Sigmoid colon (tissue), 7 donors: Measurements from ENCODE around the gene PACS2. TPM values are rescaled to one million over a fixed set of nuclear protein-coding genes. Genes with fewer than 3 reads are reported as not detected.

Experiments
- DNase-seq: peaks from one replicate; pipeline ENCODE4 v3.0.0-alpha.2; 2019
- H3K27ac ChIP-seq, 4 donors: fragments of 200-600 bp; sonication (generic); one replicate each; pipeline ENCODE4 v1.5.1; 2016 to 2019; ENCODE audit warnings: mild to moderate bottlenecking in 1 of 4
- H3K27me3 ChIP-seq, 3 donors: fragments of 200-600 bp; sonication (generic); one replicate each; pipeline ENCODE4 v1.5.1; 2019; ENCODE audit warnings: mild to moderate bottlenecking in 1 of 3
- H3K36me3 ChIP-seq, 4 donors: fragments of 200-600 bp; sonication (generic); one replicate each; pipeline ENCODE4 v1.5.1; 2016 to 2019
- H3K4me1 ChIP-seq, 4 donors: fragments of 200-600 bp; sonication (generic); one replicate each; pipeline ENCODE4 v1.5.1; 2017 to 2019
- H3K4me3 ChIP-seq, 4 donors: fragments of 200-600 bp; sonication (generic); one replicate each; pipeline ENCODE4 v1.5.1; 2017 to 2019; ENCODE audit warnings: mild to moderate bottlenecking in 2 of 4, moderate library complexity in 1 of 4
- H3K9me3 ChIP-seq, 4 donors: fragments of 200-600 bp in 3 of 4; sonication (generic) in 3 of 4; one replicate each; pipeline versions ENCODE4 v1.5.1 to v1.6.1; 2013 to 2019
- CTCF ChIP-seq, 4 experiments: fragments of 450-650 bp in 3 of 4; fragments of 200-600 bp in 1 of 4; IDR thresholded peaks; one replicate each; pipeline ENCODE4 v1.5.1; 2016 to 2019; ENCODE audit warnings: antibody characterized with exemption in 4 of 4, mild to moderate bottlenecking in 3 of 4, moderate library complexity in 2 of 4
- EP300 ChIP-seq, 4 donors: sonication (generic); formaldehyde crosslinking; IDR thresholded peaks; one replicate each; pipeline ENCODE4 v1.6.1; 2017; ENCODE audit warnings: antibody characterized with exemption in 4 of 4
- POLR2A ChIP-seq, 2 donors: fragments of 450-650 bp; IDR thresholded peaks; one replicate each; pipeline ENCODE4 v1.6.1; 2016; ENCODE audit warnings: antibody characterized with exemption in 2 of 2, mild to moderate bottlenecking in 2 of 2, moderate library complexity in 2 of 2
- POLR2AphosphoS5 ChIP-seq, 4 donors: sonication (generic); formaldehyde crosslinking; IDR thresholded peaks; one replicate each; pipeline ENCODE4 v1.6.1; 2017; ENCODE audit warnings: antibody characterized with exemption in 4 of 4
- WGBS, 2 donors: extraction: QIAGEN DNeasy Blood & Tissue Kit; methylation state at CpG; one replicate each; pipeline ENCODE4 v1.1.7; 2013; 5-methylcytosine and 5-hydroxymethylcytosine counted together
- intact Hi-C: fragments of 100-400 bp; cut with DNase I; formaldehyde crosslinking; loops from one replicate; pipeline ENCODE4 v1.15.1; 2023
- polyA plus RNA-seq, 3 donors: library from polyadenylated mRNA; stranded (reverse); fragments of 200-250 nt; gene quantifications; one replicate each; pipeline ENCODE4 v1.2.3, GENCODE V29; 2013
- total RNA-seq, 4 donors: library from RNA; depleted of rRNA; stranded (reverse); fragments of >200 nt; gene quantifications; one replicate each; pipeline ENCODE4 v1.1.0, GENCODE V29; 2016
- donor health status: healthy with polysubstance abuse.
- donor health status: Bipolar disorder and iron deficiency.
- donor health status: healthy.

The PACS2 gene
- total and polyA plus RNA-seq, 7 donors: 19.8 to 90.6 (median 46.7) TPM

GRCh38 chr14:105365681-105366080 lies 51.1 kb downstream of the PACS2 start:
- H3K4me1 ChIP-seq: peaks cover 0 to 13% (median 5%) of the 10 kb centered on the region in 4 donors
- intact Hi-C loops: no loop called here
- no peaks in the 10 kb centered on the region for H3K27me3 ChIP-seq
- H3K36me3 ChIP-seq: peaks cover 4 to 43% (median 11%) of the 10 kb centered on the region in 4 donors
- no peak for DNase-seq
- 97% methylated on average over 12 of the region's 12 CpGs for WGBS, 2 donors
- no peak overlapping the region for H3K4me3 ChIP-seq
- no peak for TF ChIP-seq EP300 (IDR thresholded peaks at IDR 0.05)
- no peak for TF ChIP-seq POLR2A (IDR thresholded peaks at IDR 0.05)
- TF ChIP-seq CTCF (IDR thresholded peaks at IDR 0.05): no peak
- no peak for TF ChIP-seq POLR2AphosphoS5 (IDR thresholded peaks at IDR 0.05)
- H3K9me3 ChIP-seq: no peaks in the 10 kb centered on the region
- H3K27ac ChIP-seq: no peak overlapping the region

- no peak overlapping the region for H3K27ac ChIP-seq
- no peak overlapping the region for H3K4me3 ChIP-seq
- H3K36me3 ChIP-seq: peaks cover 0 to 35% (median 8%) of the 10 kb centered on the region in 4 donors
- no peak for DNase-seq
- H3K4me1 ChIP-seq: peaks cover 0 to 13% (median 7%) of the 10 kb centered on the region in 4 donors
- H3K27me3 ChIP-seq: no peaks in the 10 kb centered on the region
- no peaks in the 10 kb centered on the region for H3K9me3 ChIP-seq
- TF ChIP-seq POLR2A (IDR thresholded peaks at IDR 0.05): no peak
- no peak for TF ChIP-seq CTCF (IDR thresholded peaks at IDR 0.05)
- no peak for TF ChIP-seq EP300 (IDR thresholded peaks at IDR 0.05)
- TF ChIP-seq POLR2AphosphoS5 (IDR thresholded peaks at IDR 0.05): no peak
- 94% methylated on average over 23 of the region's 23 CpGs for WGBS, 2 donors
- intact Hi-C loops: no loop called here
Measured at GRCh38 chr14:105366386-105367074, 52.0 kb downstream of the PACS2 start.

- Histone ChIP-seq H3K36me3 (peaks cover 0 to 35% (median 8%) of the 10 kb centered on the region in 4 donors), H3K9me3 (no peaks in the 10 kb centered on the region), H3K4me1 (peaks cover 0 to 13% (median 7%) of the 10 kb centered on the region in 4 donors), H3K27ac (no peak overlapping the region), H3K27me3 (no peaks in the 10 kb centered on the region), H3K4me3 (no peak overlapping the region)
- DNase-seq: no peak
- intact Hi-C loops: no loop called here
- TF ChIP-seq EP300 (IDR thresholded peaks at IDR 0.05) (no peak), POLR2AphosphoS5 (IDR thresholded peaks at IDR 0.05) (no peak), POLR2A (IDR thresholded peaks at IDR 0.05) (no peak), CTCF (IDR thresholded peaks at IDR 0.05) (no peak)
- WGBS, 2 donors: 95% methylated on average over 34 of the region's 34 CpGs
Measured at GRCh38 chr14:105367116-105368031, 52.8 kb downstream of the PACS2 start.

GRCh38 chr14:105368032-105368417 lies 53.5 kb downstream of the PACS2 start:
- no peak for TF ChIP-seq POLR2A (IDR thresholded peaks at IDR 0.05)
- TF ChIP-seq POLR2AphosphoS5 (IDR thresholded peaks at IDR 0.05): no peak
- TF ChIP-seq CTCF (IDR thresholded peaks at IDR 0.05): no peak
- no peak for TF ChIP-seq EP300 (IDR thresholded peaks at IDR 0.05)
- H3K4me1 ChIP-seq: peaks cover 0 to 13% (median 7%) of the 10 kb centered on the region in 4 donors
- H3K4me3 ChIP-seq: no peak overlapping the region
- H3K27me3 ChIP-seq: no peaks in the 10 kb centered on the region
- intact Hi-C loops: no loop called here
- 96% methylated on average over 20 of the region's 20 CpGs for WGBS, 2 donors
- no peak for DNase-seq
- peaks cover 0 to 35% (median 8%) of the 10 kb centered on the region in 4 donors for H3K36me3 ChIP-seq
- no peak overlapping the region for H3K27ac ChIP-seq
- no peaks in the 10 kb centered on the region for H3K9me3 ChIP-seq
